Amygdala (tissue), 56 donors: ENCODE measurements around the gene PNMA8B.
A peak's percentile ranks its signal among the peaks of the same experiment; 100 is the strongest.

Experiments used
- DNase-seq, 56 donors: peaks; one replicate each; lab custom pipeline; 2025; lab: John Stamatoyannopoulos, UW

PNMA8B gene

GRCh38 chr19:46489445-46490272 lies 6.0 kb downstream of the PNMA8B start:
- peak in 33 of 56 donors; percentile 22 to 70 (median 51) for DNase-seq

GRCh38 chr19:46488551-46488950 lies 7.1 kb downstream of the PNMA8B start:
- no peak for DNase-seq

- peak in 50 of 56 donors; percentile 20 to 89 (median 63) for DNase-seq
Measured at GRCh38 chr19:46487802-46488445, 7.7 kb downstream of the PNMA8B start.

GRCh38 chr19:46487178-46487801 lies 8.4 kb downstream of the PNMA8B start:
- DNase-seq: peak in 1 of 56 donors; percentile 51

- DNase-seq: no peak
Measured at GRCh38 chr19:46486358-46486757, 9.3 kb downstream of the PNMA8B start.

- no peak for DNase-seq
Measured at GRCh38 chr19:46484656-46485055, 11.0 kb downstream of the PNMA8B start.

GRCh38 chr19:46482631-46483030 lies 13.0 kb downstream of the PNMA8B start:
- DNase-seq: no peak

- DNase-seq: no peak
Measured at GRCh38 chr19:46481947-46482346, 13.7 kb downstream of the PNMA8B start.

GRCh38 chr19:46481223-46481848 lies 14.3 kb downstream of the PNMA8B start:
- no peak for DNase-seq

- no peak for DNase-seq
Measured at GRCh38 chr19:46480415-46480814, 15.3 kb downstream of the PNMA8B start.

- peak in 30 of 56 donors; percentile 6 to 79 (median 50) for DNase-seq
Measured at GRCh38 chr19:46478356-46478986, 17.2 kb downstream of the PNMA8B start.

GRCh38 chr19:46475986-46476385 lies 19.7 kb downstream of the PNMA8B start:
- no peak for DNase-seq

- no peak for DNase-seq
Measured at GRCh38 chr19:46474211-46474610, 21.5 kb downstream of the PNMA8B start.

GRCh38 chr19:46472592-46472991 lies 23.1 kb downstream of the PNMA8B start:
- DNase-seq: no peak

- DNase-seq: no peak
Measured at GRCh38 chr19:46471811-46472543, 23.7 kb downstream of the PNMA8B start.

- DNase-seq: peak in 52 of 56 donors; percentile 33 to 88 (median 72)
Measured at GRCh38 chr19:46471116-46471733, 24.4 kb downstream of the PNMA8B start, which contains the start of gene PNMA8A. PNMA8A (minus strand) TSS chr19:46471563; CDS start chr19:46471035, 528 bp downstream.

- no peak for DNase-seq
Measured at GRCh38 chr19:46470376-46470775, 25.3 kb downstream of the PNMA8B start.

- no peak for DNase-seq
Measured at GRCh38 chr19:46469541-46470185, 26.0 kb downstream of the PNMA8B start.
